ENCODE results near the gene SLC11A1.

GRCh38 chr2:218406209-218406948 is 24.3 kb downstream of the SLC11A1 start:
- TF ChIP-seq, protein P1, sequence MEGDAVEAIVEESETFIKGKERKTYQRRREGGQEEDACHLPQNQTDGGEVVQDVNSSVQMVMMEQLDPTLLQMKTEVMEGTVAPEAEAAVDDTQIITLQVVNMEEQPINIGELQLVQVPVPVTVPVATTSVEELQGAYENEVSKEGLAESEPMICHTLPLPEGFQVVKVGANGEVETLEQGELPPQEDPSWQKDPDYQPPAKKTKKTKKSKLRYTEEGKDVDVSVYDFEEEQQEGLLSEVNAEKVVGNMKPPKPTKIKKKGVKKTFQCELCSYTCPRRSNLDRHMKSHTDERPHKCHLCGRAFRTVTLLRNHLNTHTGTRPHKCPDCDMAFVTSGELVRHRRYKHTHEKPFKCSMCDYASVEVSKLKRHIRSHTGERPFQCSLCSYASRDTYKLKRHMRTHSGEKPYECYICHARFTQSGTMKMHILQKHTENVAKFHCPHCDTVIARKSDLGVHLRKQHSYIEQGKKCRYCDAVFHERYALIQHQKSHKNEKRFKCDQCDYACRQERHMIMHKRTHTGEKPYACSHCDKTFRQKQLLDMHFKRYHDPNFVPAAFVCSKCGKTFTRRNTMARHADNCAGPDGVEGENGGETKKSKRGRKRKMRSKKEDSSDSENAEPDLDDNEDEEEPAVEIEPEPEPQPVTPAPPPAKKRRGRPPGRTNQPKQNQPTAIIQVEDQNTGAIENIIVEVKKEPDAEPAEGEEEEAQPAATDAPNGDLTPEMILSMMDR (conservative IDR thresholded peaks at IDR 0.05; ENCODE audit: low read depth in 2 of 2), result peak; percentile 63 to 87
- TF ChIP-seq REST (IDR thresholded peaks at IDR 0.05; ENCODE audit: unreplicated experiment) (no peak), EZH2 (IDR thresholded peaks at IDR 0.05; ENCODE audit: low read depth, unreplicated experiment) (no peak), POLR2AphosphoS5 (IDR thresholded peaks at IDR 0.05; ENCODE audit: low read depth) (peak; percentile 25; the same call in 1 of the 2 replicates), EZH2phosphoT487 (IDR thresholded peaks at IDR 0.05; ENCODE audit: unreplicated experiment) (no peak), NANOG (IDR thresholded peaks at IDR 0.05; ENCODE audit: borderline replicate concordance) (no peak), CREB1 (CRISPR knock-in tag; IDR thresholded peaks at IDR 0.05; ENCODE audit: low read depth) (no peak), JUNB (IDR thresholded peaks at IDR 0.05; ENCODE audit: unreplicated experiment) (no peak), STAT1 (IDR thresholded peaks at IDR 0.05; ENCODE audit: unreplicated experiment) (no peak), ZNF331 (CRISPR knock-in tag; IDR thresholded peaks at IDR 0.05; ENCODE audit: low read depth) (no peak), ZNF114 (CRISPR knock-in tag; IDR thresholded peaks at IDR 0.05) (no peak), ZNF462 (CRISPR knock-in tag; IDR thresholded peaks at IDR 0.05) (no peak)
- TF ChIP-seq, protein P2, sequence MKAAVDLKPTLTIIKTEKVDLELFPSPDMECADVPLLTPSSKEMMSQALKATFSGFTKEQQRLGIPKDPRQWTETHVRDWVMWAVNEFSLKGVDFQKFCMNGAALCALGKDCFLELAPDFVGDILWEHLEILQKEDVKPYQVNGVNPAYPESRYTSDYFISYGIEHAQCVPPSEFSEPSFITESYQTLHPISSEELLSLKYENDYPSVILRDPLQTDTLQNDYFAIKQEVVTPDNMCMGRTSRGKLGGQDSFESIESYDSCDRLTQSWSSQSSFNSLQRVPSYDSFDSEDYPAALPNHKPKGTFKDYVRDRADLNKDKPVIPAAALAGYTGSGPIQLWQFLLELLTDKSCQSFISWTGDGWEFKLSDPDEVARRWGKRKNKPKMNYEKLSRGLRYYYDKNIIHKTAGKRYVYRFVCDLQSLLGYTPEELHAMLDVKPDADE (IDR thresholded peaks at IDR 0.05), result peak; percentile 21; the same call in 1 of the 2 replicates

Measured in GM23338 (cell line).